ENCODE results near the gene ENOSF1. TPM values are rescaled to one million over a fixed set of nuclear protein-coding genes. Genes with fewer than 3 reads are reported as not detected.

ENOSF1 gene
- total and polyA plus RNA-seq, 2 donors (not counting 1 experiment from before 2014, with no cell fraction given) = 8.0 to 34.8 TPM

- CTCF ChIA-PET = no interaction called here
These were observed 38.7 kb downstream of the ENOSF1 start for GRCh38 chr18:673769-674168.

GRCh38 chr18:673317-673716 is 39.1 kb downstream of the ENOSF1 start:
- no peak overlapping the region for H3K27ac ChIP-seq (ENCODE audit: low read length in 2 of 2)
- no peaks in the 10 kb centered on the region for H3K4me1 Mint-ChIP-seq
- ChIA-PET CTCF (no interaction called here), POLR2A (no interaction called here)
- no peaks in the 10 kb centered on the region for H4K20me1 ChIP-seq (ENCODE audit: control insufficient read depth, insufficient read depth, low read length, poor library complexity, severe bottlenecking)
- no peaks in the 10 kb centered on the region for H3K9me3 Mint-ChIP-seq (ENCODE audit: insufficient read depth)
- no peaks in the 10 kb centered on the region for H3K79me2 ChIP-seq (ENCODE audit: control insufficient read depth, insufficient read depth, low read length)
- H3K36me3 ChIP-seq (replicated peaks in 1 of 2; ENCODE audit: control extremely low read depth in 1 of 2, control insufficient read depth in 1 of 2, extremely low read depth in 1 of 2, insufficient read depth in 2 of 2, low read length in 1 of 2) = peaks cover 0 to 2% of the 10 kb centered on the region in 2 experiments
- no peaks in the 10 kb centered on the region for H3K4me1 ChIP-seq (ENCODE audit: control insufficient read depth in 2 of 2, insufficient read depth in 2 of 2, low read length in 2 of 2)
- H2AFZ ChIP-seq (ENCODE audit: insufficient read depth, low read depth, low read length, poor library complexity, severe bottlenecking) = no peak overlapping the region
- no peaks in the 10 kb centered on the region for H3K27me3 ChIP-seq (replicated peaks in 1 of 4; ENCODE audit: control extremely low read depth in 1 of 4, control insufficient read depth in 3 of 4, insufficient read depth in 4 of 4, low read length in 3 of 4)
- H3K4me3 ChIP-seq (ENCODE audit: control extremely low read depth in 1 of 5, extremely low read depth in 1 of 5, insufficient read depth in 1 of 5, low read depth in 2 of 5, low read length in 4 of 5) = no peak overlapping the region
- no CpG with 5 or more reads among the region's 3 CpGs for WGBS (ENCODE audit: insufficient coverage)
- TF ChIP-seq EZH2 (IDR thresholded peaks at IDR 0.05; ENCODE audit: borderline replicate concordance, insufficient read depth, low read depth, low read length, poor library complexity, severe bottlenecking) (no peak), CTCF (IDR thresholded peaks at IDR 0.05) (no peak)
- H3K27ac Mint-ChIP-seq = no peak overlapping the region
- no peak overlapping the region for H3K9ac ChIP-seq (ENCODE audit: low read length)
- DNase-seq = no peak
- H3K4me3 Mint-ChIP-seq = no peak overlapping the region
- intact Hi-C loops (cut with micrococcal nuclease) = no loop called here
- ATAC-seq (ENCODE audit: low read depth) = no peak
- no peaks in the 10 kb centered on the region for H3K27me3 Mint-ChIP-seq
- H3K9me3 ChIP-seq (ENCODE audit: control extremely low read depth in 1 of 3, control insufficient read depth in 2 of 3, insufficient read depth in 1 of 3, low read length in 2 of 3) = no peaks in the 10 kb centered on the region
- H3K4me2 ChIP-seq (replicated peaks; ENCODE audit: low read depth, low read length, poor library complexity, severe bottlenecking) = no peak overlapping the region

More at GRCh38 chr18:673769-674168, 38.7 kb downstream of the ENOSF1 start:
- Mint-ChIP-seq H3K9me3 (ENCODE audit: insufficient read depth) (no peaks in the 10 kb centered on the region), H3K27ac (no peak overlapping the region), H3K4me1 (no peaks in the 10 kb centered on the region), H3K27me3 (no peaks in the 10 kb centered on the region), H3K4me3 (no peak overlapping the region)
- peaks cover 0 to 2% of the 10 kb centered on the region in 2 experiments for H3K36me3 ChIP-seq (replicated peaks in 1 of 2; ENCODE audit: control extremely low read depth in 1 of 2, control insufficient read depth in 1 of 2, extremely low read depth in 1 of 2, insufficient read depth in 2 of 2, low read length in 1 of 2)
- no peak overlapping the region for H3K27ac ChIP-seq (ENCODE audit: low read length in 2 of 2)
- H3K4me1 ChIP-seq (ENCODE audit: control insufficient read depth in 2 of 2, insufficient read depth in 2 of 2, low read length in 2 of 2) = no peaks in the 10 kb centered on the region
- no peak overlapping the region for H3K9ac ChIP-seq (ENCODE audit: low read length)
- H3K4me2 ChIP-seq (replicated peaks; ENCODE audit: low read depth, low read length, poor library complexity, severe bottlenecking) = no peak overlapping the region
- no peak overlapping the region for H2AFZ ChIP-seq (ENCODE audit: insufficient read depth, low read depth, low read length, poor library complexity, severe bottlenecking)
- H3K4me3 ChIP-seq (ENCODE audit: control extremely low read depth in 1 of 5, extremely low read depth in 1 of 5, insufficient read depth in 1 of 5, low read depth in 2 of 5, low read length in 4 of 5) = no peak overlapping the region
- H4K20me1 ChIP-seq (ENCODE audit: control insufficient read depth, insufficient read depth, low read length, poor library complexity, severe bottlenecking) = no peaks in the 10 kb centered on the region
- no peak for TF ChIP-seq CTCF (IDR thresholded peaks at IDR 0.05)
- TF ChIP-seq EZH2 (IDR thresholded peaks at IDR 0.05; ENCODE audit: borderline replicate concordance, insufficient read depth, low read depth, low read length, poor library complexity, severe bottlenecking) = no peak
- DNase-seq (no peak), ATAC-seq (ENCODE audit: low read depth) (no peak)
- intact Hi-C loops (cut with micrococcal nuclease) = no loop called here
- POLR2A ChIA-PET = no interaction called here
- H3K9me3 ChIP-seq (ENCODE audit: control extremely low read depth in 1 of 3, control insufficient read depth in 2 of 3, insufficient read depth in 1 of 3, low read length in 2 of 3) = no peaks in the 10 kb centered on the region
- no CpG with 5 or more reads among the region's 5 CpGs for WGBS (ENCODE audit: insufficient coverage)
- no peaks in the 10 kb centered on the region for H3K27me3 ChIP-seq (replicated peaks in 1 of 4; ENCODE audit: control extremely low read depth in 1 of 4, control insufficient read depth in 3 of 4, insufficient read depth in 4 of 4, low read length in 3 of 4)
- H3K79me2 ChIP-seq (ENCODE audit: control insufficient read depth, insufficient read depth, low read length) = no peaks in the 10 kb centered on the region
